T-helper 2 cell treated with Interferon-gamma antibody and Interleukin-4, amounts not matched to agents 100 ng/mL and 5 ng/mL, for 36 hours (primary cell): ENCODE measurements around the gene APOBEC3G. TPM values are rescaled to one million over a fixed set of nuclear protein-coding genes. Genes with fewer than 3 reads are reported as not detected.
"Not testable (repeated sequence)": the region's sequence is repeated elsewhere in the genome, so short reads cannot be mapped to it uniquely, and the experiment has no call there.

ENCODE experiments used
- intact Hi-C: fragments of 100-400 bp; cut with micrococcal nuclease; formaldehyde crosslinking; loops from one replicate; pipeline ENCODE4 v1.15.1; 2023
- total RNA-seq: library from RNA; stranded (reverse); gene quantifications from 2 replicates; pipeline ENCODE4 v1.2.3, GENCODE V29; 2022

APOBEC3G gene
- total RNA-seq, 1 donor from 2014 or later = 72.5 TPM

DNA sequence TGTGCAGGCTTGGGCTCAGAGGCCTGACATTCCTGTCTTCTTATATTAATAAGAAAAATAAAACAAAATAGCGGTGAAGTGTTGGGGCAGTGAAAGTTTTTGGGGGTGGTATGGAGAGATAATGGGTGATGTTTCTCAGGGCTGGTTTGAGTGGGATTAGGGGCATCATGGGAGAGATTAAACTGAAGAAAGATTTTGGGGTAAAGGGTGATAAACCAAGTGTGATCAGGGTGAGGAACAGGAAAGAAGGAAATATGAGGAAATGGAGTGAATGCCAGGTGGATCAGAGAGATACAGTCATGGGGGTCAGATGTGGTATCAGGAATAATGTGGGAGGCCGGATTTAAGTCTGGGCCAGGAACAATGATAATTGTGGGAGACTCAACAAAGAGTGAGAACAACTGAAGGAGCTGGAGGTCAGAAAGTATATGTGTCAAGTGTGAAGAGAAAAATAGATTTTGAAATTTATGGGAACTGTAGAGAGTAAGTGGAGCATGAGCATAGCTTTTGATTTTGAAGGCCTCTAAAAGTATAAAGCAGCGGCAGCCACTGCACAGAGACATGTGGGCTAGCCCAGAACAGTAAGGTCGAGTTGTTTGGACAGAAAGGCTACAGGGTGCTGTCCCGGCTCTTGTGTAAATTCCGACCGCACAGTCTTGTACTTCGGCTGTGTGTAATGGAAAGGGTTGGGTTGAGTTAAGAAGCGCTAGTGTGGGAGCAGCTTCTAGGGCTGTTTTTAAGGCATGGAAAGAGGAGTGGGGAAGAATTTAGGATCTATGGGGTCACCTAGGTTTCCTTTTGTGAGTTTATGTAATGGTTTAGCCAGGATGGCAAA lies 10.4 kb upstream of the APOBEC3G start:
- intact Hi-C loops = not testable (repeated sequence)

DNA sequence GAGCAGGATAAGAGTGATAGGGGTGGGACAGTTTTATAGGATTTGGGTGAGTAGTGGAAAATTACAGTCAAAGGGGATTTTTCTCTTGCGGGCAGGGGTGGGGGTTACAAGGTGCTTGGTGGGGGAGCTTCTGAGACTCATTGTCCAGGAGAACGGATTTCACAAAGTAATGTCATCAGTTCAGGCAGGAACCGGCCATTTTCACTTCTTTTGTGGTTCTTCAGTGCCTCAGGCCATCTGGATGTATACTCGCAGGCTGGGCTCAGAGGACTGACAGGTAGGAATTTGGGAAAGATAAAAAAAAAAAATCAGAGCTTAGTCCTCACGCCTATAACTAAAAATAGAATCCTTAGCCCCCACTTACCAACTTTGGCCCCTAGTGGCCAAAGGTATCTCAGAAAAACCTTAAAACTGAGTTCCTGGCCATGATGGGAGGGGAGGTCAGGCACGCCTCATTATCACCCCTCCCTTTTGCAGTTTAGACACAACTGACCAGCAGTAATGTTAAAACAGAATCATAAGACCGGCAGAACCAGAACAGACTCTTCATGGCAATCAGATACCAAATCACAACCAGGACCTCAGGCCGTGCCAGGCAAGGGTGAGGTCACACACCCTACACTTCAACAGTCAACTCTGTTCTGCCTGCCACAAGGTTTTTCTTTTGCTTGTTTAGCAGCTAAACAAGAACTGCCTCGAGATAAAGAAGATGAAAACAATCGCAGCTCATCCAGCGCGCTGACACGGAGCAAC lies 8.9 kb upstream of the APOBEC3G start:
- intact Hi-C loops = no loop called here

GRCh38 chr22:39070186-39070585 lies 6.9 kb upstream of the APOBEC3G start:
- intact Hi-C loops = no loop called here

DNA sequence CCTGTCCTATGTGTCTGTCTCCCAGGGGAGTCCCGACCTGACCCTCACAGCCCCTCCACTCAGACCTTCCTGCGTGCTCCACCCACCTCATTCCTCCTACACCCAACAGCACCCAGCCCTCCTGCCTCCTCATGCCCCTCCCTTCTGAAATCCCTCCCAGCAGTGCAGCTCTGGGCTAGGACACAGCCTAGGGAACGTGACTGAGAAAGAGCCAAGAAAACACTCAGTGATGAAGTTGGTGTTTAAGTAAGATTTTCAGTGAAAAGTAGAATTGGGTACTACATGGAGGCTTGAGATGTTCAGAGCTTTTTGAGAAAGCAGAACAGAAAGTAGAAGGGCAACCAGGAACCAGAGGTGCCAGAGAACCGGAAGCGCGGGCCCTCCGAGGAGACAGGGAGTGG lies 4.5 kb upstream of the APOBEC3G start:
- intact Hi-C loops = not testable (repeated sequence)

DNA sequence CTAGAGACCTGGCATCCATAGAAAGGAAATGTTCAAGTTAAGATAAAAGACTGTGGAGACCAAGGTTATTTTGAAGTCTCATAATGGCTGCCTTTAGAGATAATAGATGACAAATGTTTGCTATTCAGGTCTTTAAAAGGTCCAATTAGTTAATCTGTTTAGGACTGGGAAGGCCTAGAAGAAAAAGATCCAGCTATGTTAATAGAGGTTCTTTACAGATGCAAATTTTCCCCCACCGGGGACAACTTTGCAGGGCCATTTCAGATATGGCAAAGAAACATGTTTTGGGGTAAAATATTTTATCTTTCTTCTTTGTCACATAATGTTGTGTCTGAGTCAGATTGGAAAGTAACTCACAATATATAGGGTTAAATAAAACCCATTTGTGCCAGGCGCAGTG lies 3.1 kb upstream of the APOBEC3G start:
- intact Hi-C loops = no loop called here

DNA sequence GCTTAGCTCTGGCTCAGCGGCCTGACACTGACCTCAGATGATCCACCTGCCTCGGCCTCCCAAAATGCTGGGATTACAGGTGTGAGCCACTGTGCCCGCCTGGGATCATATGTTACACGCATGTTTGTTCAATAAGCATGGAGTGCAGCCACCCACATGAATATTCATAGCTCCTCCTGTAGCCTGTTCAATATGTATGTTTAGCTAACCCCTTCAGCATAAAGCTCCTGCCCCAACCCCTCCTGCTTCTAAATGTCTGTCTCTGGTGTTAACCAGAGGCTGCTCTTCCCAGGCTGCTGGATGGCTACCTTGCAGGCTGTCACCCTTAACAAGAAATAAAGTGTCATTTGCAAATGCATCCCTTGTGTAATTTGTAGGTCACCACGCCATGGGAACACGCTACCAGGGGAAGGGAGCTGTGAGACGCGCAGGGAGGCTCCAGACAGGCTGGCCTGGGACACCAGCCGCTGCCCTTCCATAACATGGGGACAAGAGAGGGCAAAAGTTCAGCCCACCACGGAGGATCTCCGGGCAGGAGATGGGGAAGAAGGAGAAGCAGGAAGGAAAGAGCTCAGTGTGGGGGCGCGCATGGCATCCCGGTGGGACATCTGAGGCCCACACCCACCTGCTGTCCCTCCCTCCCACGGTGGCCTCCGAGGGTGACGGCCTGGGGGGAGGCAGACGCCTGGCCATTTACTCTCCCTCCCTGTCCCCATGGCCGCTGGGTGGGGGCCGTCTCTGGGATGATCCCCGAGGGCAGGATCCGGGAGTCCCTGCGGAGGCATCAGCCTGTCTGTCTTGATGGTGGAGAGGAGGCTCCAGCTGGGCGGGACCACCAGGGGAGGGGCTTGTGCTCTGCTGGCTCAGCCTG lies 685 bp upstream of the APOBEC3G start:
- intact Hi-C loops = not testable (repeated sequence)

DNA sequence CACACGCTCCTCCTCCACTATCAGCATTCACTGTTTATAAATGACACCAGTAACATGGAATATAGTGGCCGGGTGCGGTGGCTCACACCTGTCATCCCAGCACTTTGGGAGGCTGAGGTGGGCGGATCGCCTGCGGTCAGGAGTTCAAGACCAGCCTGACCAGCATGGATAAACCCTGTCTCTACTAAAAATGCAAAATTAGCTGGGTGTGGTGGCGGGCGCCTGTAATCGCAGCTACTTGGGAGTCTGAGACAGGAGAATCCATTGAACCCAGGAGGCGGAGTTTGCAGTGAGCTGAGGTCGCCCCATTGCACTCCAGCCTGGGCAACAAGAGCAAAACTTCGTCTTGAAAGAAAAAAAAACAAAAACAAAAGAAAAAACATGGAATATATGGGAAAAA lies 837 bp downstream of the APOBEC3G start:
- intact Hi-C loops = not testable (repeated sequence)

GRCh38 chr22:39078329-39078728 lies 1.3 kb downstream of the APOBEC3G start:
- intact Hi-C loops = no loop called here

GRCh38 chr22:39079054-39079637 lies 2.1 kb downstream of the APOBEC3G start:
- intact Hi-C loops = not testable (repeated sequence)

GRCh38 chr22:39080052-39080762 lies 3.1 kb downstream of the APOBEC3G start:
- intact Hi-C loops = no loop called here

DNA sequence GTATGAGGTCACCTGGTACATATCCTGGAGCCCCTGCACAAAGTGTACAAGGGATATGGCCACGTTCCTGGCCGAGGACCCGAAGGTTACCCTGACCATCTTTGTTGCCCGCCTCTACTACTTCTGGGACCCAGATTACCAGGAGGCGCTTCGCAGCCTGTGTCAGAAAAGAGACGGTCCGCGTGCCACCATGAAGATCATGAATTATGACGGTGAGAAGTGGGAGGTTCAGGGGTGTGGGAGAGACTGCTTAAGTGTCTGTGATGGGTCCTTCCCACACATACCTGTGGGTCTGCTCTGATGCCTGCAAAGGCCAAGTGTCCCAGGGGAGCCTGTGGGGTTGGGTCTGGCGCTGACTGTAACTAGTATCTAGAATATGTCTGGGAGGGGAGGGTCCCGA lies 3.9 kb downstream of the APOBEC3G start:
- intact Hi-C loops = no loop called here

DNA sequence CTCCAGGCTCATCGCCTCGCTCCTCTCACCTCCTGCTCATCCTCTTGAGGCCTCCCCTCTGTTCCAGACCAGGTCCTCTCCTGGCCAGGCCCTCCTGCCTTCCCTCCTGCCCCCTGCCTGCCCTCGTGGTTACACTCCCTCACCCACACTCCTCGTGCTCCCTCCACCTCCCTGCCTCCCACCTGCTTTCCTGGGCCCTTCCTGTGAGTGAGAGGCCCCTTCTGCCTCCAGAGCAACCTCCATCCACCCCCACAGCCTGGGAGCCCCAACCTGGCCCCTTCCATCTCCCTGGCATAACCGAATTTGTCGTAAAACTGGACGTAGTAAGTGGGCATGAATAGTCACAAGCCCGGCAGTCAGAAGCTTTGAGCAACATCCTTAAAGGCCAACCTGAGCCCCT lies 4.5 kb downstream of the APOBEC3G start:
- intact Hi-C loops = no loop called here

- intact Hi-C loops = no loop called here
These were observed 6.4 kb downstream of the APOBEC3G start for GRCh38 chr22:39083212-39084165.

DNA sequence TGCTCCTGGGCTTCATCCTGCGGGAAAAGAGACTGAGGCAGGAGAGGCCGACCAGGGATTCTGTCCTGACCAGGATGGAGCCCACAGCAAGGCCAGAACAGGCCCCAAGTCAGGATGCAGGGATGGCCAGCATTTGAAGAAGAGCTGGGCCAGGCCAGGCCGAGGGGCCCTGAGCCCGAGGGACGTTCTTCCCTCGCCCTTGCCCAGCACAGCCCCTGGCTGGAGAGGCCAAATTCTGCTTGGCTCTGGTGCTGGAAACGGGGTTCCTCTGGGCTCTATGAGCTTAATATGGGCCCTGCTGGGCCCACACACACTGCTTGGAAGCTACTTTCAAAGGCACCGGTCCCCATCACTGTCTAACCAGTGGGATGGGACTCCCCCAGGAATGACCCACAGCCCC lies 7.6 kb downstream of the APOBEC3G start:
- intact Hi-C loops = no loop called here

DNA sequence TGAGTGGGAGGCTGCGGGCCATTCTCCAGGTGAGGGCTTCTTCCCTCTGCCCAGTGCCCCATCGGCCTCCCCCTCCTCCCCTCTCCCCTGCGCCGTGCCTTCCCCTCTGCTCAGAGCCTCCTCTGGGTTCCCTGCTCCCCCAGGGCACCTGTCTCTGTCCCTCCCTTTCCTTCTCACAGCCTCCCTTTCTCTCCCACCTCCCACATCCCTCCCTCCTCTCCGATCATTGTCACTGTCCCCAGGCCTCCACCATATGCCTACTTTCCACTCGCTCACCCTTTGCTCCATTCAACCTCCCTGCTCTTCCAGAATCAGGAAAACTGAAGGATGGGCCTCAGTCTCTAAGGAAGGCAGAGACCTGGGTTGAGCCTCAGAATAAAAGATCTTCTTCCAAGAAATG lies 10.0 kb downstream of the APOBEC3G start:
- intact Hi-C loops = no loop called here

DNA sequence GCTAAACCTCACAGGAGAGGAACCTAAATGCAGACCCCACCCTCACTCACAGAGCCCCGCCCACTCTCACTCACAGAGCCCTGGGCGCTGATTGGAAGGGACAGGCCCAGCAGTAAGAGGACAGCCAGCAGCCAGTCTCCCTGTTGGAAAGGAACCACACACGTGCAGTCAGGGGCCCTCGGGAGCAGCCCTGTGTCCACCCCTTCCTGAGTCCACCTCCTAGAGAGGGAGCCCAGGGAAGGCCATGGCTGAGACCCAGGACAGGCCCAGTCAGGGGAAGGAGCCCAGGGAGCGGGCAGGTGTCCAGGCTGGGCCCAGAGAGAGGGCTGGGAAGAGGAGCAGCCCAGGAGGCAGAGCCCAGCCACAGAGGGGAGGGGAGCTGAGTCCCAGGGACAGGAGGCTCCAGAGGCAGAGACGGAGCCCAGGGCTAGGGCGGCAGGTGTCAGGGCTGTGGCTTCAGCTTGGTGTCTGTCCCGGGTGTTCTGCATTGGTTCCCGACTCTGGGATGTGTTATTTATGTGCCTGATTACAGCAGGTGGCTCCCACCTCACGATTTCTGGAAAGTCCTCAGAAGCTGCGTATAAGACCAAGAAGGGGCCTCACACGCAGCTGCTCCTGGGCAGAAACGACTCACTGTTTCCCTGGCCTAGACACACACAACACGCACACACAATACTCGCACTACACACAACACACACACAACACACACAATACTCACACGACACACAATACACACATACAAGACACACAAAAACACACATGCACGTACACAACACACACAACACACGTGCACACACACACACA lies 11.0 kb downstream of the APOBEC3G start:
- intact Hi-C loops = no loop called here

DNA sequence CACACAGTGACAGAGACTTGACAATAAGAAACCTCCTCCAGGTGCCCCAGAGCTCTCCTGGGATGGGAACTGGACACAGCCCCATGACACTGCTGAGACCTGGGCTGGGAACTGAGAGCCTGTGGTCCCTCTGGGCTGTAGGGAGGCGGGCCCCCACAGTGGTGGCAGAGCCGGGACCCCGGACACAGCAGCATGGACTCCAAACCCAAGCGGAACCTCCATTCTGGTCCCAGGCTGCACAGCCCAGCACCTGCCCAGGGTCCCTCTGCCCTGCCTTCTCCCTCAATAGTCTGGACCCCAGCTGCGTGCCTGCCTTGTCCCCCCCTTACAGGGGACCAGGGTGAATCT lies 11.6 kb downstream of the APOBEC3G start:
- intact Hi-C loops = no loop called here

GRCh38 chr22:39089928-39090327 lies 12.9 kb downstream of the APOBEC3G start:
- intact Hi-C loops = no loop called here
